Hepatocyte (in vitro differentiated cells): ENCODE data around the gene ADAMTS4. TPM values are rescaled to one million over a fixed set of nuclear protein-coding genes. Genes with fewer than 3 reads are reported as not detected.

Source experiments
- DNase-seq: peaks from one replicate; pipeline ENCODE4 v3.0.0-alpha.2; 2016; ENCODE audit warnings: low spot score
- H2AFZ ChIP-seq: fragments of 200-600 bp; sonication (generic); 2 replicates; pipeline ENCODE4 v1.6.0; 2016; ENCODE audit warnings: antibody characterized with exemption, mild to moderate bottlenecking
- H3K27ac ChIP-seq: fragments of 200-600 bp; sonication (generic); 2 replicates; pipeline ENCODE4 v1.5.1; 2016; ENCODE audit warnings: mild to moderate bottlenecking
- H3K27me3 ChIP-seq: fragments of 200-600 bp; sonication (generic); 2 replicates; pipeline ENCODE4 v1.6.1; 2016
- H3K36me3 ChIP-seq: fragments of 200-600 bp; sonication (generic); replicated peaks from 2 replicates; pipeline ENCODE4 v1.5.1; 2016; ENCODE audit warnings: low read depth; ENCODE audit not compliant: insufficient read depth
- H3K4me1 ChIP-seq: fragments of 200-600 bp; sonication (generic); 2 replicates; pipeline ENCODE4 v1.5.1; 2016; ENCODE audit warnings: mild to moderate bottlenecking, moderate library complexity; ENCODE audit not compliant: insufficient read depth
- H3K4me2 ChIP-seq: fragments of 200-600 bp; sonication (generic); 2 replicates; pipeline ENCODE4 v1.6.0; 2016
- H3K4me3 ChIP-seq: fragments of 200-600 bp; sonication (generic); 2 replicates; pipeline ENCODE4 v1.5.1; 2016; ENCODE audit warnings: mild to moderate bottlenecking
- H3K79me2 ChIP-seq: fragments of 200-600 bp; sonication (generic); 2 replicates; pipeline ENCODE4 v1.6.0; 2017; ENCODE audit warnings: mild to moderate bottlenecking
- H3K9me2 ChIP-seq: fragments of 200-600 bp; sonication (generic); replicated peaks from 2 replicates; pipeline ENCODE4 v1.6.0; 2017; ENCODE audit warnings: mild to moderate bottlenecking; ENCODE audit not compliant: insufficient read depth
- H3K9me3 ChIP-seq: fragments of 200-600 bp; sonication (generic); 2 replicates; pipeline ENCODE4 v1.5.1; 2016; ENCODE audit warnings: low read depth, mild to moderate bottlenecking
- H4K20me1 ChIP-seq: fragments of 200-600 bp; sonication (generic); 2 replicates; pipeline ENCODE4 v1.6.0; 2016; ENCODE audit warnings: mild to moderate bottlenecking; ENCODE audit not compliant: insufficient read depth, poor library complexity, severe bottlenecking
- CTCF ChIP-seq: fragments of 200-600 bp; sonication (generic); IDR thresholded peaks from 2 replicates; pipeline ENCODE4 v1.5.1; 2016; ENCODE audit warnings: antibody characterized with exemption, mild to moderate bottlenecking; ENCODE audit not compliant: poor library complexity
- EZH2 ChIP-seq: fragments of 200-600 bp; sonication (generic); IDR thresholded peaks from 2 replicates; pipeline ENCODE4 v1.6.1; 2016; ENCODE audit warnings: antibody characterized with exemption, mild to moderate bottlenecking, borderline replicate concordance
- EZH2phosphoT487 ChIP-seq: fragments of 200-600 bp; sonication (generic); IDR thresholded peaks from one replicate; pipeline ENCODE4 v1.6.1; 2018; ENCODE audit warnings: antibody characterized with exemption, mild to moderate bottlenecking, low read depth, moderate library complexity; ENCODE audit not compliant: unreplicated experiment, severe bottlenecking
- WGBS: methylation state at CpG from one replicate; pipeline ENCODE4 v1.1.6; 2016; ENCODE audit warnings: low lambda C conversion rate; ENCODE audit errors: missing lambda C conversion rate; 5-methylcytosine and 5-hydroxymethylcytosine counted together
- polyA plus RNA-seq: library from polyadenylated mRNA; unstranded; fragments of >200 nt; fragmentation: Nextera tagmentation; extraction: Ambion mirVana; gene quantifications from 2 replicates; pipeline ENCODE4 v1.2.1, GENCODE V29; 2016
- total RNA-seq: library from RNA; depleted of rRNA; stranded (reverse); fragments of >200 nt; gene quantifications from 2 replicates; pipeline ENCODE4 v1.2.3, GENCODE V29; 2014

Gene ADAMTS4
- total and polyA plus RNA-seq, 2 experiments from 2014 or later = 2.3 to 6.1 TPM

DNA sequence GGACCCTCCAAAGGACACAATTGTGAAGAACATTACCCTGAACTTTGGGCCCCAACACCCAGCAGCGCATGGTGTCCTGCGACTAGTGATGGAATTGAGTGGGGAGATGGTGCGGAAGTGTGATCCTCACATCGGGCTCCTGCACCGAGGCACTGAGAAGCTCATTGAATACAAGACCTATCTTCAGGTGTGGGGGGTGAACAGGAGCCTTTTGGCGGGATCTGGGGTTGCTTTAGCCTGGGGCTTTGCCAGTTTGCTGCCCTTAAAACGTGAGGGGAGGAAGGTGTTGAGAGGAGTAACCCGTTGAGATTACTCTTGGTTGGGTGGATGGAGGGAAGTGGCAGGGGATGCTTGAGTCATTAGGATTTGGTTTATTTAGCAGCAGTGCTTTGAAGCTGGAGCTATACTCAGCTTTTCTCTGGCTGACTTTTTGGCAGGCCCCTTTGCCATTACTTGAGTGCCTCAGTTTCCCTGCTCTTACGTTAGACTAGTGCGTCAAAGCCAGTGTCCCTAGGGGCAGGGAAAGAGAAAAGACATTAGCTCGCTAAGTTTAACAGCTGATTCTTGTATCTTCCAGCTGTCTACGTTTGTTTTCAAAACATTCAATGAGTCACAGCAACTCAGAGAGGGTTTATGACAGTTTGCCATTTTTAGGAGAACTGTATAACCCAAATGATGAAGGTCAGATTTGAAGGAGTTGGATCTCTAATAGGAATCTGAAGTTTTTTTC, 7.7 kb upstream of the ADAMTS4 start:
- Histone ChIP-seq H3K4me2 (no peak overlapping the region), H3K27ac (peak overlapping the region; percentile 81), H2AFZ (no peak overlapping the region), H3K4me3 (no peak overlapping the region), H3K4me1 (peaks cover 13% of the 10 kb centered on the region), H3K9me3 (no peaks in the 10 kb centered on the region), H3K27me3 (no peaks in the 10 kb centered on the region), H3K36me3 (peaks cover 3% of the 10 kb centered on the region), H3K79me2 (peaks cover 42% of the 10 kb centered on the region), H4K20me1 (no peaks in the 10 kb centered on the region), H3K9me2 (no peaks in the 10 kb centered on the region)
- TF ChIP-seq EZH2phosphoT487 (no peak), CTCF (no peak), EZH2 (no peak)
- DNase-seq = no peak
- WGBS = 87% methylated on average over 12 of the region's 12 CpGs

DNA sequence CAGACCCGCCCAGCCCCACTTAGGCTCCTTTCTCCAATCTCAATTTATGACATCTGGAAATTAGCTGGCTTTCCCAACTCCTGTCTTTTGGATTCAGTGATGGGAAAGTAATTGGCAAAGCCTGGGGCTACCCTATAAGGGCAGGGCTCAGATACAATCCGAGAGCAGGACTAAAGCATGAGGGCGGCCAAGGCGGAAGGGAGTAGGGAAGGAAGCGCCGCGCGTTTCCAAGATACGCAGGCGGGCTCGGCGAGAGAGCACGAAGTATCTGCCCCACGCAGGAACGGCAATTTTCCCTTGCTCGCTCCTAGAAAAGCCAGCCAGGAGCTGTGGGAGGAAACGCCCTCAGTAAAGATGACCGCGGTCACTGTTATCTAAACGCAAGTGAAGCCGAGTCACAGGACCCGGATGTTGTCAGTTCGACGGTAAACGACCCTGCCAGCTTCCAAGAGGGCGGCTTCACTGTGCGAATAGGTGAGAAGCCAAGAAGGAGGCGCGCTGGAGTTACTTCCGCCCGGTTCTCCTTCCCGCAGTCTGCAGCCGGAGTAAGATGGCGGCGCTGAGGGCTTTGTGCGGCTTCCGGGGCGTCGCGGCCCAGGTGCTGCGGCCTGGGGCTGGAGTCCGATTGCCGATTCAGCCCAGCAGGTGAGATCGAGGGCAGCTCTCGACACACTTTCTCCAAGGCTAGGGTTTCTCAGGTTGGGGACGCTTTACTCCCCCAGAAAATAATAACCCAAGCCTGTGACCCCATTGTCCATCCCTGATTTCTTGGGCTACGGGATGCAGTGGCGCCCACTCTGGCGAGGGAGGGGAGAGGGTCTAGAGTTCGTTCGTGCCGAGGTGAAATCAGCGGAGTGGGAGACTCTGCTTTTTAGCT, 3.2 kb upstream of the ADAMTS4 start, which contains the start of gene NDUFS2:
Gene NDUFS2 (plus strand): TSS at position 532 of the 877 bp plus-strand sequence. CDS start 19 bp downstream, at position 551.
- Histone ChIP-seq H3K4me2 (peak within 1 kb of the TSS; percentile 84), H4K20me1 (no peaks in the 10 kb centered on the region), H3K9me3 (no peaks in the 10 kb centered on the region), H3K36me3 (no peaks in the 10 kb centered on the region), H3K4me3 (peak within 1 kb of the TSS; percentile 48), H3K79me2 (peaks cover 28% of the 10 kb centered on the region), H3K9me2 (no peaks in the 10 kb centered on the region), H2AFZ (peak within 1 kb of the TSS; percentile 68), H3K27ac (peak within 1 kb of the TSS; percentile 95), H3K27me3 (no peaks in the 10 kb centered on the region), H3K4me1 (peaks cover 35% of the 10 kb centered on the region)
- DNase-seq = peak; percentile 99
- TF ChIP-seq EZH2 = no peak
- peak; percentile 33 for TF ChIP-seq CTCF
- 3% methylated on average over 53 of the region's 53 CpGs for WGBS

DNA sequence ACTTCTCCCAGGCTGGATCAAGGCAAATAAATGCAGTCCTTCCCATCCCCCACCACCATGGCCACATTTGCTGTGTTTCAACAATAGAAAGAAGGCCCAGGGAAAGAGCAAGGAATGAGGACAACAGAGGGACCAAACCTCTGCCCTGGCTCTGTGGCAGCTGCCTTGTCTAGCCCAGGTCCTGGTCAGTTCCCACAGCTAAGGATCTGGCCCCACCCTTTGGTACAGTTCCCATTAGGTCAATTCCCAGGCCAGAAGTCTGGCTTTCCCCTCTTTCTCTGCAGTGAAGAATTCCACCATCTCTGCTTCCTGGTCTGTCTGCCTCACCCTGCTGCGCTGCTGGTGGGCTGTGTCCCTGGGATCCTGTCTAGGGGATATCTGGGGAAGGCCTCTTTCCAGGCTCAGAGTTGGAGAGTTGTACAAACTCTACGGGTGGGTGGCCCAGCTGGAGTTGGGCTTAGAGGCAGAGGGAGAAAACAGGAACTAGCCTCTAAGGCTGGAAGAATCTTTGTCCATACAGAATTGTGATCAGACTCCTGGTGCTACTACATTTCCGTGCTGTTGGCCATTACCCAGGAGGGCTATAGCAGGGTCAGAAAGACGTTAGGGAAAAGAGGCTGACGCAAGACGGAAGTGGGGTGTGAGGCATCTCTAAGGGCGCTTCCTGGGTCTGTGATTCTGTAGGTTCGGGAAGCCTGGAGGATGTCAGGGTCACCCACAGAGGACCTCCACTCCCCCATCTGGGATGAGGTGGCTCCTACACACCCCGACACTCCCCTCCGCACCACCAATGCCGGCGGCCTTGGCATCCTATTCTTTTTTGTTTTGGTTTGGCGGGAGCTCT, 2.4 kb upstream of the ADAMTS4 start:
- H2AFZ ChIP-seq = peak overlapping the region; percentile 68
- H3K36me3 ChIP-seq = no peaks in the 10 kb centered on the region
- WGBS = 76% methylated on average over 13 of the region's 13 CpGs
- TF ChIP-seq CTCF (no peak), EZH2 (no peak), EZH2phosphoT487 (no peak)
- no peaks in the 10 kb centered on the region for H3K9me3 ChIP-seq
- peak overlapping the region; percentile 73 for H3K4me2 ChIP-seq
- peaks cover 28% of the 10 kb centered on the region for H3K79me2 ChIP-seq
- peak overlapping the region; percentile 0 for H3K4me3 ChIP-seq
- H3K27ac ChIP-seq = peak overlapping the region; percentile 95
- no peak for DNase-seq
- no peaks in the 10 kb centered on the region for H3K27me3 ChIP-seq
- H4K20me1 ChIP-seq = no peaks in the 10 kb centered on the region
- H3K4me1 ChIP-seq = peaks cover 41% of the 10 kb centered on the region
- no peaks in the 10 kb centered on the region for H3K9me2 ChIP-seq
